ENCODE measurements around the gene CCDC88C. TPM values are rescaled to one million over a fixed set of nuclear protein-coding genes. Genes with fewer than 3 reads are reported as not detected.
A peak's percentile ranks its signal among the peaks of the same experiment; 100 is the strongest.

CCDC88C gene
- total RNA-seq, 1 donor: under 0.01 TPM

GRCh38 chr14:91244501-91244901, 173.1 kb downstream of the CCDC88C start, which contains the start of gene GPR68:
Gene GPR68 (minus strand): TSS chr14:91244704. CDS start chr14:91235050, 9,654 bp downstream.
- TF ChIP-seq CTCF (IDR thresholded peaks at IDR 0.05; ENCODE audit: insufficient read depth, low read depth, low read length): no peak
- H3K4me3 ChIP-seq (ENCODE audit: low read depth, low read length): no peak within 1 kb of the TSS
- DNase-seq (ENCODE audit: low read depth): peak; percentile 74

- no peak for TF ChIP-seq CTCF (IDR thresholded peaks at IDR 0.05; ENCODE audit: insufficient read depth, low read depth, low read length)
- DNase-seq (ENCODE audit: low read depth): no peak
- no peak overlapping the region for H3K4me3 ChIP-seq (ENCODE audit: low read depth, low read length)
Observed at GRCh38 chr14:91243074-91243471, 174.5 kb downstream of the CCDC88C start.

- no peak for DNase-seq (ENCODE audit: low read depth)
- H3K4me3 ChIP-seq (ENCODE audit: low read depth, low read length): no peak overlapping the region
- TF ChIP-seq CTCF (IDR thresholded peaks at IDR 0.05; ENCODE audit: insufficient read depth, low read depth, low read length): no peak
Observed at GRCh38 chr14:91242635-91243034, 175.0 kb downstream of the CCDC88C start.

DNA sequence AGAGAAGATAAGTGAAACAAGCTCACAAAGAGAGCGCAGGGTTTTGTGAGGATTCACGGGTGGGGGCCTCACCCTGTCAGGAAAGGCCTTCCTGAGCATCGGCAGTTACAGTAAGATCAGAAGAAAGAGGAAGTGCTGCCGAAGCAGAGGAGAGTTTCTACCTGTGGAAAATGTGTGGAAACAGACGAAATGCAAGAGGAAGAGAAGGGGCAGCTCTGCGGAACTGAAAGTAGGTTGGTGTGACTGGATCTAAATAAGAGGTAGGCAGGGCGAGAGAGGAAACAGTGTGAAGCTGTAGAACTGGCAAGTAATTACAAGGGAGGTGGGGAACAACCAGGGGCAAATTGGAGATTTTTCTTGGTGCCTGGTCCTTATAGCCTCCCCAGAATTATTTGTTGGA, 175.8 kb downstream of the CCDC88C start:
- H3K4me3 ChIP-seq (ENCODE audit: low read depth, low read length): no peak overlapping the region
- no peak for DNase-seq (ENCODE audit: low read depth)
- no peak for TF ChIP-seq CTCF (IDR thresholded peaks at IDR 0.05; ENCODE audit: insufficient read depth, low read depth, low read length)

- TF ChIP-seq CTCF (IDR thresholded peaks at IDR 0.05; ENCODE audit: insufficient read depth, low read depth, low read length): no peak
- H3K4me3 ChIP-seq (ENCODE audit: low read depth, low read length): no peak overlapping the region
- no peak for DNase-seq (ENCODE audit: low read depth)
Observed at GRCh38 chr14:91238661-91239060, 179.0 kb downstream of the CCDC88C start.

DNA sequence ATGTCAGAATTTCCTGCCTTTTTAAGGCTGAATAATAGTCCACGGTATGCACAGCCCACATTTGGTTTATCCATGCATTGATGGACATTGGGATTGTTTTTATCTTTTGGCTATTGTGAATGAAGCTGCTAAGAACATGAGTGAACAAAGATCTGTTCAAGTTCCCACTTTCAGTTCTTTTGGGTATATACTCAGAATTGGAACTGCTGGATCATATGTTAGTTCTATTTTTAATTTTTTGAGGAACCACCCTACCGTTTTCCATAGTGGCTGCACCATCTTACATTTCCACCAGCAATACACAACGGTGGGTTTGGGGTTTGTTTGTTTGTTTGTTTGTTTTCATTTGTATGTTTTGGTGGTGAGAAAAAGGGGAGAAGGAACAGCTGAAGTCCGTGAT, 179.5 kb downstream of the CCDC88C start:
- no peak for DNase-seq (ENCODE audit: low read depth)
- no peak for TF ChIP-seq CTCF (IDR thresholded peaks at IDR 0.05; ENCODE audit: insufficient read depth, low read depth, low read length)
- no peak overlapping the region for H3K4me3 ChIP-seq (ENCODE audit: low read depth, low read length)

- H3K4me3 ChIP-seq (ENCODE audit: low read depth, low read length): no peak overlapping the region
- DNase-seq (ENCODE audit: low read depth): peak; percentile 61
- TF ChIP-seq CTCF (IDR thresholded peaks at IDR 0.05; ENCODE audit: insufficient read depth, low read depth, low read length): no peak
Observed at GRCh38 chr14:91237219-91237618, 180.4 kb downstream of the CCDC88C start.

Data from fibroblast of villous mesenchyme (primary cell).